Stimulated activated CD4-positive, alpha-beta T cell treated with anti-CD3 and anti-CD28 coated beads, TNF-alpha, amount 100 ng/mL, for 4 hours (primary cell): ENCODE results near the gene INPP5D.
"Not testable (repeated sequence)": the region's sequence is repeated elsewhere in the genome, so short reads cannot be mapped to it uniquely, and the experiment has no call there.

ENCODE experiments used
- DNase-seq, 3 experiments: peaks; one replicate each; pipeline ENCODE4 v3.0.0-alpha.2; 2020; ENCODE audit warnings: low read depth in 3 of 3

The INPP5D gene

DNA sequence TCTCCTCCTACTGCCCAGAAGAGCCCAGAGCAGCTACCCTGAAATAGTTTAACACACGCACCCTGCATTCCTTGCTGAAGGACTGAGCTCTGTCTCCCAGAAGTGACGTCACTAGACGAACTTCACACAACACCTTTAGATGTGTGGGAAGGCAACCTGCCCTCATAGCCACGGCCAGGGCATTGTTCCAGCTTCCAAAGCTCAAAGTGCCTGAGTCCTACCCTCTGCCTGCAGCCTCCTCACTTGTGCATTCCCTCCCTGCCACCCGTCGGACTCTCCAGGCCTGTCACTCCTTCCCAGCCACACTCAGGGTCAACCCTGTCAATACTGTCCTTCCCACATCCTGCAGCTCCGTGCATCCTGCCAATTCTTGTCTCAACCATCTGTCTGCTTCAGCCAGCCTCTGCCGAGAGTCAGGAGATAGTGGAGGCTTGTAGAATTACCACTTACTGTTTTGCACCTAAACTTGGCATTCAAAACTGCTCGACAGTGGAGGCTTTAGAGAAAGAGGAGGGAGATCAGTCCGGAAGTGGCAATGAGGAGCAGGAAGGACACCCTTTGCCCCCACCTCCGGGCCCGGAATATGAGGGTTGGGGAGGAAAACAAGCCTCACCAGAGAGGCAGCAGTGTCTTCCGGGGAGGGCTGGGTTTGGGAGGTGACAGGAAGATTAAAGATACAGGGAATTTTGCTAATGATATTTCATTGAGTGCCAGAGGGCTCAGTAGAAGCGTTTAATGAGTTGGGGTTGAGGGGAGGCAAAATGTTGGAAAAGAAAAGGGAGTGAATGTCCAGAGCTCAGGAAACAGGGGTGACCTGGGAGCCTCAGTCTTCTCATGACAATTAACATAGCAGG lies 119.1 kb downstream of the INPP5D start:
- no peak for DNase-seq

DNA sequence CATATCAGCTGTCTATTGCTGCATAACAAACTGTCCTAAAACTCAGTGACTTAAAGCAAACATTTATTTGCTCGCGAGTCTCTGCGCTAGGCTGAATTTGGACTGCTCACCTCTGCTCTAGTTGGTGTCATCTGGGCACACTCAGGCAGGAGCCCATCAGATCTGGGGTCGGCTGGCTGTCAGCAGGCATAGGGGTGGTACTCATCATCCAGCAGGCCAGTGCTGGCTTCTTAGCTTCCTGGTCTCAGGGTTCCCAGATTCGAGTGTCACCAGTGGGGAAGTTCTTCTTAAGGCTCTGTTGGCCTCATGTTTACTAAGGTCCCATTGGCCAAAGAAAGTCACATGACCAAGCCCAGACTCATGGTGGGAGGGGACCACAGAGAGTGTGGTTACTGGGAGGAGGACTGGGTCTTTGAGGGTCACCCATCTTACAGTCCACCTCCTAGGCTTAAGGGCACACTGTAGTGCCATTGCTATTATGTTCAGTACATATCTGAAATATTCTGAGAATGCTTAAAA lies 119.8 kb downstream of the INPP5D start:
- no peak for DNase-seq

DNA sequence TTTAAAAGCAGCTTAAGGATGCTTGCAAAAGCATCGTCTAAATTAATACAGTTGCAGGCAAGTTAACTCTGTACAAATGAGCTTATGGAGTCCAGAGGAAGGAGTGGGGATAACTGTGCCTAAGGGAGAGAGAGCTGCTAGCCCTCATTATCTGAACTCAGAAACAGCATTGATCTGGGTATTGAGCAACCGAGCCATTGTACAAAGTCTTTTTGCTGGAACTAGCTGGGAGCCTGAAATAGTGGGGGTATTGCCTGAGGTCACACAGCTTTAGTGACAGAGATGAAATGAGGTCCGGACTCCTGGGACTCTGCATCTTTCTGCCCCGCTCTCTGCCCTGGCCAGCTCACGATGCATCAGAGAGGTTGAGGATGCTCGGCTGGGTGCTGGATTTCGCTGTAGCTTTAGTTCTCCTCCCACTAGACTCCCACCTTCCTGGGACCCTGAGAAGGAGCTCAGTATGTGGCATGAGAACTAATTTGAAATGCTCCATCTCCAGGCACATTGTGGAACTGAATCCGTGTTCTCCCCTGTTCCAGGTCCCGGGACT lies 123.8 kb downstream of the INPP5D start:
- no peak for DNase-seq

- no peak for DNase-seq
These were observed 124.5 kb downstream of the INPP5D start for GRCh38 chr2:233184669-233185068.

GRCh38 chr2:233185330-233185729 lies 125.2 kb downstream of the INPP5D start:
- DNase-seq: no peak

DNA sequence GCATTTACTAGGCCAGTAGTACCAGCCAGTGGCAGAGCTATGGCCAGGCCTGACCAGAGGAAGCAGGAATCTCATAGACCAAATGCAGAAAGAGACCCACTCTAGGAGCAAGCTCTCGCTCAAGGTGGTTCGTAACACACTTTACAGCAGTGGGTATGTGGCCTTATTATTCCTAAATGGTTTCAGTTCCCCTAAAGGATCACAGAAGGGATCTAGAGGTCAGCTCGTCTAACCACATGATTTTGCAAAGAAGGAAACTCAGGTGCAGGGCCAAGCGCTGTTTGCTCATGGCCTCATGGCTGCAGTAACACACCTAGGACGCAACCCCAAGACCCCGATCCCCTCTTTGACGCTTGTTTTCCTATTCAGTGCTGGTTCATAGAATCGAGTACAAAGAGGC lies 125.8 kb downstream of the INPP5D start:
- DNase-seq: no peak

- no peak for DNase-seq
These were observed 126.7 kb downstream of the INPP5D start for GRCh38 chr2:233186851-233187250.

GRCh38 chr2:233189025-233189424 lies 128.9 kb downstream of the INPP5D start:
- DNase-seq: no peak

- DNase-seq: not testable (repeated sequence)
These were observed 130.9 kb downstream of the INPP5D start for GRCh38 chr2:233191016-233191415.

DNA sequence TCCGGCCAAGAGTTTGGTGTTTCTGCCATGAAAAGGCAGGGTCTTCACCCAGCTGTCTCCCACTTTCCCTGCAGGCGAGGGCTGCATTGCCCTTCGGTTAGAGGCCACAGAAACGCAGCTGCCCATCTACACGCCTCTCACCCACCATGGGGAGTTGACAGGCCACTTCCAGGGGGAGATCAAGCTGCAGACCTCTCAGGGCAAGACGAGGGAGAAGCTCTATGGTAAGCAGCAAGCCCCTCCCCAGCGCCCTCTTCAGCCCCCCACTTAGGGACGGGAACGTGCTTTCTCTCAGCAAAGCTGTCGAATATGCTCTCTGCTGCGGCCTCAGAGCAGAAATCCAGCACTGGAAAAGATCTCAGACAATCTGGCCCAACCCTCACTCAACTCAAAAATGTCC lies 133.6 kb downstream of the INPP5D start:
- DNase-seq: no peak

- no peak for DNase-seq
These were observed 134.9 kb downstream of the INPP5D start for GRCh38 chr2:233195027-233195426.

DNA sequence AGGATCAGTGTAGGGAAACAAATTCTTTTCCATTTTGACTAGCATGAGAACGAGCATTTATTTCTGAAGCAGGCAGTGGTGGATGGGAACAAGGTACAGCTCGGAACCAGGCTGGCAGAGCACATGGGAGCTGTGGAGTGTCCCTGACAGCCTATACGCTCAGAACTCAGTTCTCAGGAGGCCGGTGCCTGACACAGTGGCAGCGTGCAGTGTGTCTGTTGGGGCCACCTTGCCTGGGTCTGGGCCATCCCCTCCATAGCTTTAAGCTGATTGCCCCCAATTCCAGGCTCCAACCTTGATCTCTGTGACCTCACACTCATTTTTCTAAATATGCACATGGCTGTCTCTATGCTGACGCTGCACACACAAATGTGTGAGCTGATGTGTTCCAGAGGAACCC lies 136.9 kb downstream of the INPP5D start:
- DNase-seq: no peak

- no peak for DNase-seq
These were observed 137.9 kb downstream of the INPP5D start for GRCh38 chr2:233198026-233198425.

GRCh38 chr2:233199870-233200269 lies 139.7 kb downstream of the INPP5D start:
- DNase-seq: no peak

DNA sequence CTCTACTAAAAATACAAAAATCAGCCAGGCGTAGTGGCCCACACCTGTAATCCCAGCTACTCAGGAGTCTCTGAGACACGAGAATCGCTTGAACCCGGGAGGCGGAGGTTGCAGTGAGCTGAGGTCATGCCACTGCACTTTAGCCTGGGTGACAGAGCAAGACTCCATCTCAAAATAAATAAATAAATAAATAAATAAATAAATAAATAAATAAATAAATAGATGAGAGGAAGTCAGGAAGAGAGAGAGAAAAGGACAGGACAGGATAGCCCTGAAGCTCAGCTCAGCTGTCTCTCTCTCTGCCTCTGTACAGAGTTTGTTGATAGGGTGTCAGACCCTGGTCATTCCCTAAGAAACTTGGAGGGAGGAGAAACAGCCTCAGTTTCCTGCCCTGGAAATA lies 140.6 kb downstream of the INPP5D start:
- not testable (repeated sequence) for DNase-seq

DNA sequence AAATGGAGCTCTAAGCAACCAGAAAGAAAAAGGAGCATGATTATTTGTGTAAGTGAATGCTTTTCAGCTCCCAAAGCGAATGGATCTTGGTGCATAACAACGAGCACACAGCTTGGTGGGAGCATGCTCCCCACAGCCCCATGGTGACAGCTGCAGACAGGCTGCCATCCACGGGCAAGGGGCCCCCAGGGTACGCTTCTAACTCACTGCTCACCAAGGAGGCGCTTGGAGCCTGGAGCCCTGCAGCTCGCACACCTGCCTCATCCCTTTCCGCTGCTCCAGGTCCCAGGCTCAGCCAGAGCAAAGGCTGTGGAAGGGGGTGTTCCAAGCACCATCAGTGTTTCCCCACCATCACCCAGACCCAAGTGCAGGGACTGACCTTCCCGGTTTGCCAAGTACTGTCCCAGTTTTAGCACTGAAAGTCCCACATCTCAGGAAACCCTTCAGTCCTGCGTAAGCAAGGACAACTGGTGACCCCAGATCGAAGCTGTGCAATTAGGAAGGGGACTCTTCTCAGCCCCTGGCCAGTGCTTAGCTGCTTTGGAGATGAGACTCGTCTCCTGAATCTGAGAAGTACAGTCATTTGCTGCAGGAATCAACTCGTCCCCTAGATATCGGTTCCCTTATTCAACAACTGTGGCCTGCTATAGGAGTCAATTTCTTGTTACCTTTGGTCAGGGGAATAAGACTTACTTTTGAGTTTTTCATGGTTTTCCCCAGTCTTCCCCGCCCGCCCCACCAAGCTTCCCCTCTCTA lies 141.3 kb downstream of the INPP5D start:
- no peak for DNase-seq

DNA sequence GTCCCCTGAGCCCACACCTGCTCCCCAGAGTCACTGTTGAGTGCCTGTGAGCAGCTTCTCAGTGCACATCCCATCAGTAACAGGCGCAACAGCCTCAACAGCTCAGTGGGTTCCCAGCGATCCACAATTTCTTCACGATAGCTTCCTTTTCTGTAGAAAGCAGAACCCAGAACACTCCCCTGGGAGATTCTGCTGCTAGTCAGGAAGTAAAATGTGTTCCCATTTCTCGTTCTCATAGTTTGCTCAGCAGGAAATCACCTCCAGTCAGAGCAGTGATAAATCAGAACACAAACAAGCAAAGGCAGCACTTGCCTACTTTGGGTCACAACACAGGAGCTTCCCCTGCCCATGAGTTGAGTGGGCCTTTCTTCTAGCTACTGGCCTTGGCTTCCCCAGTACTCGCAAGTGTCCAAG lies 142.4 kb downstream of the INPP5D start:
- DNase-seq: no peak

- no peak for DNase-seq
These were observed 142.9 kb downstream of the INPP5D start for GRCh38 chr2:233203060-233203459.

DNA sequence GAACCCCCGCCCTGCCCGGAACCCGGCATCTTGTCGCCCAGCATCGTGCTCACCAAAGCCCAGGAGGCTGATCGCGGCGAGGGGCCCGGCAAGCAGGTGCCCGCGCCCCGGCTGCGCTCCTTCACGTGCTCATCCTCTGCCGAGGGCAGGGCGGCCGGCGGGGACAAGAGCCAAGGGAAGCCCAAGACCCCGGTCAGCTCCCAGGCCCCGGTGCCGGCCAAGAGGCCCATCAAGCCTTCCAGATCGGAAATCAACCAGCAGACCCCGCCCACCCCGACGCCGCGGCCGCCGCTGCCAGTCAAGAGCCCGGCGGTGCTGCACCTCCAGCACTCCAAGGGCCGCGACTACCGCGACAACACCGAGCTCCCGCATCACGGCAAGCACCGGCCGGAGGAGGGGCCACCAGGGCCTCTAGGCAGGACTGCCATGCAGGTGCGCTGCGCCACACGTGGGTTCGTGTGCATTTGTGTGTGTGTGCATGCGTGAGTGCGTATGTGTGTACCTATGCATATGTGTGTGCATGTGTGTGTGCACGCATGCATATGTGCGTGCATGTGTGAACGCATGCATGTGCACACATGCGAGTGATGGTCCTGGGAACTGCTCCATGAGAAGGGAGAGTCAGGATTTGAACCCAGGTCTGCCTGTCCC lies 144.3 kb downstream of the INPP5D start:
- no peak for DNase-seq

DNA sequence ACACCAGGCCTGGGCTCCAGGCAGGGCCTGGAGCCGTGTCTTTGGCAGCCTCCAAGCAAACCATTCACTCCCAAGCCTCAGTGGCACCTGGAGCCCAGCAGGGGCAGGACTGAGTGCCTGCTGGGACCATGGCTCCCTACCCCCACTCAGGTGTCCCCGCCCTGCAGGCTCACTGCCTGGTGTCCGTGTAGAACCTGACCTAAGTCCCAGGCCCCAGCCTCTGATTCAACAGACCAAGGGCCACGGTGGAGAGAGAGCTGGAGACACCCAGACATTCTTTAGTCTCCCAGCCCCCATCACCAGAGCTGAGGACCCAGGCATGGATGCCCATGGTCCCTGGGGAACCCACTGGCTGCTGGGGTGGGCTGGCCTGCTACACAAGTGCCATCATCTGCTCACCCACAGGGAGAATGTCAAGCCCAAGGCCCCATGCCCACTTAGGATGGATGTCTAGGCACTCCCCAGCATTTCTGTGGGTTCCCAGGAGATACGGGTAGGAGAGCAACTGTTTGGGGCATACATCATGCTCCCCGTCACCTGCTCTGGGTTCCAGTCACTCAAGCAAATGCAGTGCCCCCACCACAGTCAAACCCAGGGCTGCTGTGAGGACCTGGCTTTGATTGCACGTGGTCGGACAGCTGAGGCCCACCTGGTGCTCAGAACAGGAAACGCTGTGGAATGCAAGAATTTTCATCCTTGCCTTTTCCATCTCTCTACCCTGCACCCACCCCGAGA lies 148.4 kb downstream of the INPP5D start:
- DNase-seq: no peak

- no peak for DNase-seq
These were observed 149.0 kb downstream of the INPP5D start for GRCh38 chr2:233209117-233209532.
